Suppressor macrophage (primary cell): ENCODE measurements around the gene VPS72.

ENCODE experiments used
- DNase-seq, 4 experiments: peaks; one replicate each; pipeline ENCODE4 v3.0.0-alpha.2; 2020 to 2022

Gene VPS72

GRCh38 chr1:151187205-151187604 is 2.8 kb downstream of the VPS72 start:
- DNase-seq = no peak

GRCh38 chr1:151184211-151184610 is 5.8 kb downstream of the VPS72 start:
- no peak for DNase-seq

- no peak for DNase-seq
Measured at GRCh38 chr1:151176514-151177045, 13.4 kb downstream of the VPS72 start.

GRCh38 chr1:151175863-151176262 is 14.1 kb downstream of the VPS72 start, which contains the start of gene TMOD4:
Gene TMOD4, minus strand, starts transcription at chr1:151175981. Its CDS starts 1,106 bp downstream, at chr1:151174875.
- peak in 3 of 4 experiments; percentile 47 to 67 (median 56) for DNase-seq

- DNase-seq = no peak
Measured at GRCh38 chr1:151175041-151175741, 14.8 kb downstream of the VPS72 start.

- DNase-seq = no peak
Measured at GRCh38 chr1:151171190-151171589, 18.8 kb downstream of the VPS72 start.

- DNase-seq = no peak
Measured at GRCh38 chr1:151167116-151167515, 22.9 kb downstream of the VPS72 start.

- peak; percentile 12 to 56 (median 36) for DNase-seq
Measured at GRCh38 chr1:151166505-151166956, 23.5 kb downstream of the VPS72 start.

- peak; percentile 98 to 99 (median 98) for DNase-seq
Measured at GRCh38 chr1:151165738-151166504, 24.1 kb downstream of the VPS72 start, which contains the start of the genes LYSMD1 and SCNM1. Gene LYSMD1, minus strand, starts transcription at chr1:151165902. Its CDS starts 644 bp downstream, at chr1:151165258. Gene SCNM1, plus strand, starts transcription at chr1:151166144. Its CDS starts 9 bp downstream, at chr1:151166153.

GRCh38 chr1:151165281-151165737 is 24.7 kb downstream of the VPS72 start:
- no peak for DNase-seq

- no peak for DNase-seq
Measured at GRCh38 chr1:151164732-151165280, 25.2 kb downstream of the VPS72 start.

GRCh38 chr1:151159373-151159772 is 30.6 kb downstream of the VPS72 start:
- peak; percentile 47 to 70 (median 66) for DNase-seq

- peak in 1 of 4 experiments; percentile 37 for DNase-seq
Measured at GRCh38 chr1:151158751-151159251, 31.2 kb downstream of the VPS72 start.

GRCh38 chr1:151158326-151158725 is 31.7 kb downstream of the VPS72 start:
- DNase-seq = peak; percentile 18 to 57 (median 52)

- DNase-seq = peak; percentile 59 to 82 (median 75)
Measured at GRCh38 chr1:151157067-151157531, 32.9 kb downstream of the VPS72 start.

GRCh38 chr1:151156515-151156819 is 33.5 kb downstream of the VPS72 start, which contains the start of gene TNFAIP8L2:
Gene TNFAIP8L2, plus strand, starts transcription at chr1:151156649. Its CDS starts 2,049 bp downstream, at chr1:151158698.
- DNase-seq = peak; percentile 76 to 91 (median 88)

GRCh38 chr1:151147665-151148064 is 42.3 kb downstream of the VPS72 start:
- no peak for DNase-seq

GRCh38 chr1:151147132-151147503 is 42.9 kb downstream of the VPS72 start:
- DNase-seq = no peak

GRCh38 chr1:151146412-151147131 is 43.4 kb downstream of the VPS72 start, which contains the start of gene SEMA6C:
Gene SEMA6C, minus strand, starts transcription at chr1:151146631. Its CDS starts 4,010 bp downstream, at chr1:151142621.
- DNase-seq = peak; percentile 92 to 96 (median 95)

- no peak for DNase-seq
Measured at GRCh38 chr1:151146072-151146411, 44.0 kb downstream of the VPS72 start.

GRCh38 chr1:151145304-151146071 is 44.5 kb downstream of the VPS72 start:
- peak; percentile 13 to 45 (median 34) for DNase-seq
